CD14-positive monocyte (primary cell): ENCODE data around the gene CTNNA3. TPM values are rescaled to one million over a fixed set of nuclear protein-coding genes. Genes with fewer than 3 reads are reported as not detected.

Experiments used
- DNase-seq, 3 donors: peaks; one replicate each; pipeline ENCODE4 v3.0.0-alpha.2; 2011 to 2022
- H2AFZ ChIP-seq: 2 replicates; pipeline ENCODE4 v1.6.0; 2012; ENCODE audit warnings: mild to moderate bottlenecking, low read depth, low read length, inconsistent platforms; ENCODE audit not compliant: insufficient read depth, poor library complexity, severe bottlenecking
- H3K27ac ChIP-seq, 2 donors: 1 replicate in 1 of 2; 2 replicates in 1 of 2; pipeline ENCODE4 v1.5.1; 2012 to 2013; ENCODE audit warnings: low read length in 2 of 2, control low read depth in 1 of 2, inconsistent platforms in 1 of 2, low read depth in 1 of 2, mild to moderate bottlenecking in 1 of 2
- H3K27me3 ChIP-seq, 2 donors: one replicate each; pipeline versions ENCODE4 v1.6.0 to v1.6.1; 2011 to 2013; ENCODE audit warnings: low read length in 2 of 2; ENCODE audit not compliant: control insufficient read depth in 2 of 2, insufficient read depth in 2 of 2
- H3K36me3 ChIP-seq, 2 donors: replicated peaks in 1 of 2; 1 replicate in 1 of 2; 2 replicates in 1 of 2; pipeline versions ENCODE4 v1.5.1 to v1.6.1; 2012 to 2013; ENCODE audit warnings: low read length in 2 of 2, control low read depth in 1 of 2, inconsistent platforms in 1 of 2, mild to moderate bottlenecking in 1 of 2; ENCODE audit not compliant: insufficient read depth in 2 of 2, control insufficient read depth in 1 of 2
- H3K4me1 ChIP-seq, 2 donors: 1 replicate in 1 of 2; 2 replicates in 1 of 2; pipeline versions ENCODE4 v1.5.1 to v1.6.1; 2012 to 2013; ENCODE audit warnings: low read length in 2 of 2, control low read depth in 1 of 2, inconsistent platforms in 1 of 2, mild to moderate bottlenecking in 1 of 2, moderate library complexity in 1 of 2; ENCODE audit not compliant: insufficient read depth in 2 of 2, control insufficient read depth in 1 of 2
- H3K4me2 ChIP-seq: replicated peaks from 2 replicates; pipeline ENCODE3; 2012; ENCODE audit warnings: low read length, moderate library complexity, mild to moderate bottlenecking; ENCODE audit not compliant: poor library complexity, severe bottlenecking; ENCODE audit errors: extremely low read depth
- H3K4me3 ChIP-seq, 3 experiments: fragments of 200-600 bp in 1 of 3; sonication (generic) in 1 of 3; replicated peaks in 1 of 3; 1 replicate in 2 of 3; 2 replicates in 1 of 3; pipeline ENCODE4 v1.5.1; 2011 to 2013; ENCODE audit warnings: low read length in 3 of 3, mild to moderate bottlenecking in 3 of 3, control low read depth in 2 of 3, low read depth in 2 of 3, inconsistent platforms in 1 of 3, moderate library complexity in 1 of 3
- H3K79me2 ChIP-seq: 2 replicates; pipeline ENCODE4 v1.6.0; 2012; ENCODE audit warnings: mild to moderate bottlenecking, control low read depth, inconsistent platforms, low read length, moderate library complexity; ENCODE audit not compliant: insufficient read depth
- H3K9ac ChIP-seq: 2 replicates; pipeline ENCODE4 v1.6.0; 2017; ENCODE audit warnings: low read length, mild to moderate bottlenecking; ENCODE audit not compliant: insufficient read depth, poor library complexity, severe bottlenecking
- H3K9me3 ChIP-seq, 2 donors: replicated peaks in 1 of 2; 1 replicate in 1 of 2; 2 replicates in 1 of 2; pipeline versions ENCODE4 v1.5.1 to v1.6.1; 2012 to 2013; ENCODE audit warnings: low read length in 2 of 2, control low read depth in 1 of 2; ENCODE audit not compliant: control insufficient read depth in 1 of 2, insufficient read depth in 1 of 2
- H4K20me1 ChIP-seq: 2 replicates; pipeline ENCODE4 v1.6.0; 2012; ENCODE audit warnings: mild to moderate bottlenecking, low read length, control low read depth, moderate library complexity; ENCODE audit not compliant: insufficient read depth
- H3K27ac Mint-ChIP-seq, 7 donors: one replicate each; pipeline ENCODE4 v1.8.0; 2020; ENCODE audit warnings: mild to moderate bottlenecking in 7 of 7, mixed read lengths in 7 of 7, moderate library complexity in 6 of 7, inconsistent platforms in 2 of 7
- H3K27me3 Mint-ChIP-seq, 3 donors: one replicate each; pipeline ENCODE4 v1.8.0; 2021 to 2022; ENCODE audit warnings: low read depth in 3 of 3, mild to moderate bottlenecking in 3 of 3, mixed read lengths in 3 of 3, moderate library complexity in 3 of 3, inconsistent platforms in 1 of 3
- H3K36me3 Mint-ChIP-seq, 2 donors: one replicate each; pipeline ENCODE4 v1.8.0; 2020; ENCODE audit warnings: mixed read lengths in 2 of 2, inconsistent platforms in 1 of 2, mild to moderate bottlenecking in 1 of 2
- H3K4me1 Mint-ChIP-seq: one replicate; pipeline ENCODE4 v1.8.0; 2020; ENCODE audit warnings: mild to moderate bottlenecking, mixed read lengths
- H3K4me3 Mint-ChIP-seq, 2 donors: one replicate each; pipeline ENCODE4 v1.8.0; 2020; ENCODE audit warnings: mild to moderate bottlenecking in 2 of 2, mixed read lengths in 2 of 2, moderate library complexity in 1 of 2
- H3K9me3 Mint-ChIP-seq, 7 donors: one replicate each; pipeline ENCODE4 v1.8.0; 2020 to 2022; ENCODE audit warnings: mixed read lengths in 7 of 7, mild to moderate bottlenecking in 6 of 7, moderate library complexity in 6 of 7, inconsistent platforms in 2 of 7
- WGBS: methylation state at CpG from one replicate; pipeline ENCODE4 v1.1.5; 2013; ENCODE audit warnings: missing lambda C conversion rate; ENCODE audit not compliant: insufficient coverage; 5-methylcytosine and 5-hydroxymethylcytosine counted together
- intact Hi-C, 2 donors: fragments of 100-400 bp; cut with micrococcal nuclease; formaldehyde crosslinking; loops; one replicate each; pipeline versions ENCODE4 v1.15.0 to v1.15.1; 2023
- polyA plus RNA-seq, 3 donors: library from polyadenylated mRNA; depleted of rRNA in 1 of 3; unstranded in 2 of 3; stranded (reverse) in 1 of 3; fragments of 300-500 nt in 2 of 3; fragments of >200 nt in 1 of 3; fragmentation: Illumina TruSeq in 2 of 3; gene quantifications; 1 replicate in 2 of 3; 2 replicates in 1 of 3; pipeline ENCODE4 v1.2.3, GENCODE V29; 2012 to 2021
- TF ChIP-seq, protein P1 (sequence below): fragments of 200-600 bp; IDR thresholded peaks from one replicate; pipeline ENCODE4 v1.8.0; 2022; ENCODE audit warnings: antibody characterized with exemption, mild to moderate bottlenecking

Gene CTNNA3
- polyA plus RNA-seq, 3 donors: not detected

DNA sequence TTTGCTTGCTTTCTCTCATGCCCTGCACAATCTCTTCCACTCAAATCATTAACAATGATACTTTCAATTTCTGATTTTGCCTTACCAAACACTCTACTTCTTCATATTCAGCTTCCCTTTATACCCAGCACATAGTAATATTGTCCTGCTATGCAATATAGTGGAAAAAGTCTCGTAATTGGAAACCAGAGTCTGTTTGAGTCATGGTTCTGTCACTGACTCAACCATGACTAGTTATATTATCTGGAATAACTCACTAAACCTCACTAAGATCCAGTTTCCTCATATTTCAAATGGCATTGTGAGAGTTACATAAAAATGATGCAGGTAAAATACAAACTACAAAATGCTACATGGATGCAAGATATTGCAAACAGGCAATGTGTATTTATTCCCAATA lies 868.6 kb downstream of the CTNNA3 start:
- Histone ChIP-seq H3K79me2 (no peaks in the 10 kb centered on the region), H3K4me2 (no peak overlapping the region), H3K27ac (no peak overlapping the region), H2AFZ (no peak overlapping the region), H3K4me3 (no peak overlapping the region), H3K4me1 (no peaks in the 10 kb centered on the region), H3K36me3 (no peaks in the 10 kb centered on the region), H4K20me1 (no peaks in the 10 kb centered on the region), H3K27me3 (no peaks in the 10 kb centered on the region), H3K9ac (no peak overlapping the region), H3K9me3 (no peaks in the 10 kb centered on the region)
- peaks cover 0 to 10% (median 4%) of the 10 kb centered on the region in 7 donors for H3K9me3 Mint-ChIP-seq
- TF ChIP-seq, protein P1, sequence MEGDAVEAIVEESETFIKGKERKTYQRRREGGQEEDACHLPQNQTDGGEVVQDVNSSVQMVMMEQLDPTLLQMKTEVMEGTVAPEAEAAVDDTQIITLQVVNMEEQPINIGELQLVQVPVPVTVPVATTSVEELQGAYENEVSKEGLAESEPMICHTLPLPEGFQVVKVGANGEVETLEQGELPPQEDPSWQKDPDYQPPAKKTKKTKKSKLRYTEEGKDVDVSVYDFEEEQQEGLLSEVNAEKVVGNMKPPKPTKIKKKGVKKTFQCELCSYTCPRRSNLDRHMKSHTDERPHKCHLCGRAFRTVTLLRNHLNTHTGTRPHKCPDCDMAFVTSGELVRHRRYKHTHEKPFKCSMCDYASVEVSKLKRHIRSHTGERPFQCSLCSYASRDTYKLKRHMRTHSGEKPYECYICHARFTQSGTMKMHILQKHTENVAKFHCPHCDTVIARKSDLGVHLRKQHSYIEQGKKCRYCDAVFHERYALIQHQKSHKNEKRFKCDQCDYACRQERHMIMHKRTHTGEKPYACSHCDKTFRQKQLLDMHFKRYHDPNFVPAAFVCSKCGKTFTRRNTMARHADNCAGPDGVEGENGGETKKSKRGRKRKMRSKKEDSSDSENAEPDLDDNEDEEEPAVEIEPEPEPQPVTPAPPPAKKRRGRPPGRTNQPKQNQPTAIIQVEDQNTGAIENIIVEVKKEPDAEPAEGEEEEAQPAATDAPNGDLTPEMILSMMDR: no peak
- DNase-seq: no peak
- no peaks in the 10 kb centered on the region for H3K4me1 Mint-ChIP-seq
- intact Hi-C loops: no loop called here
- peaks cover 0 to 2% (median 0%) of the 10 kb centered on the region in 3 donors for H3K27me3 Mint-ChIP-seq
- H3K4me3 Mint-ChIP-seq: no peak overlapping the region
- no peaks in the 10 kb centered on the region for H3K36me3 Mint-ChIP-seq
- no peak overlapping the region for H3K27ac Mint-ChIP-seq
- WGBS: no CpG with 5 or more reads among the region's 1 CpG

DNA sequence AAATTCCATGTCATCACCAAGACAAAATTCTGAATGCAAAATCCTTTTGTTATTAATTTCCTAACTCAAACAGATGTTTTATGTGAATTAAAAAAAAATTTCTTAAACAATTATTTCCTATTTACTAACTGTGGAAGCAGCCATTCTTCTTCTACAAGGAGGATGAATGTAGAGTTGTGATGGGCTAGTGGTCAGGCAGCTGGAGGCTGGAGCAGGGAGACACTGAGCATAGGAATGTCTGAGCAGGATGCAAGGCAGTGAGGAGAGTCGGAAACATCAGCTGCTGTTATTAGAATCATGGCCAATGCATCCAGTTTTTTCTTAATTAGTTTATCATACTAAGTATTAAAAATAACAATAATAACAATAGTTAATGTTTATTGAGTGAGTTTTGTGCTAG lies 872.7 kb downstream of the CTNNA3 start:
- Histone ChIP-seq H4K20me1 (no peaks in the 10 kb centered on the region), H2AFZ (no peak overlapping the region), H3K9ac (no peak overlapping the region), H3K4me1 (no peaks in the 10 kb centered on the region), H3K4me3 (no peak overlapping the region), H3K9me3 (no peaks in the 10 kb centered on the region), H3K36me3 (no peaks in the 10 kb centered on the region), H3K27ac (no peak overlapping the region), H3K27me3 (no peaks in the 10 kb centered on the region), H3K4me2 (no peak overlapping the region), H3K79me2 (no peaks in the 10 kb centered on the region)
- Mint-ChIP-seq H3K36me3 (no peaks in the 10 kb centered on the region), H3K27ac (no peak overlapping the region), H3K4me1 (no peaks in the 10 kb centered on the region), H3K27me3 (no peaks in the 10 kb centered on the region), H3K9me3 (peaks cover 0 to 3% (median 0%) of the 10 kb centered on the region in 7 donors), H3K4me3 (no peak overlapping the region)
- TF ChIP-seq, protein P1: no peak
- intact Hi-C loops: no loop called here
- no peak for DNase-seq
- WGBS: no CpG with 5 or more reads among the region's 1 CpG
